IMR-90 (cell line): ENCODE results near the gene ZNF467. TPM values are rescaled to one million over a fixed set of nuclear protein-coding genes. Genes with fewer than 3 reads are reported as not detected.

Experiments
- ATAC-seq: fragments of 200-7000 bp; cut with Tn5 transposase; 2 replicates; pipeline ENCODE4 v1.9.1; 2020; ENCODE audit warnings: low read depth, mild to moderate bottlenecking, moderate library complexity
- BruUV-seq: library from RNA; stranded (reverse); fragments of 400-500 nt; replicated peaks from 2 replicates; lab custom pipeline; 2021; lab: Mats Ljungman, UMichigan
- CTCF ChIA-PET: fragments of 300-600 bp; formaldehyde crosslinking; extraction: SDS; loops from one replicate; lab custom pipeline; 2021; ENCODE audit warnings: antibody characterized with exemption; lab: Yijun Ruan, JAX
- POLR2A ChIA-PET: fragments of 300-600 bp; sonication (Branson Sonifier 250); formaldehyde crosslinking; loops from one replicate; lab custom pipeline; 2022; ENCODE audit warnings: antibody characterized with exemption; ENCODE audit not compliant: unreplicated experiment; lab: Charles Lee
- DNase-seq: peaks from one replicate; pipeline ENCODE4 v3.0.0; 2013
- H2AFZ ChIP-seq: replicated peaks from 2 replicates; pipeline ENCODE3; 2013; ENCODE audit warnings: low read length, mild to moderate bottlenecking; ENCODE audit not compliant: poor library complexity
- H2AK5ac ChIP-seq: 2 replicates; pipeline ENCODE4 v1.6.1; 2013; ENCODE audit warnings: low read depth, low read length, inconsistent platforms
- H2AK9ac ChIP-seq: replicated peaks from 2 replicates; pipeline ENCODE3; 2013; ENCODE audit warnings: mild to moderate bottlenecking, low read depth, low read length, moderate library complexity; ENCODE audit not compliant: poor library complexity
- H2BK120ac ChIP-seq: 2 replicates; pipeline ENCODE4 v1.6.1; 2013; ENCODE audit warnings: low read depth, low read length, inconsistent platforms
- H2BK15ac ChIP-seq: 3 replicates; pipeline ENCODE4 v1.6.1; 2013; ENCODE audit warnings: low read depth, low read length, inconsistent platforms
- H2BK20ac ChIP-seq: 2 replicates; pipeline ENCODE4 v1.6.1; 2013; ENCODE audit warnings: low read depth, mild to moderate bottlenecking, inconsistent platforms, low read length, moderate library complexity
- H2BK5ac ChIP-seq: 2 replicates; pipeline ENCODE4 v1.6.1; 2013; ENCODE audit warnings: mild to moderate bottlenecking, low read depth, low read length, inconsistent platforms; ENCODE audit not compliant: poor library complexity, severe bottlenecking
- H3K14ac ChIP-seq: replicated peaks from 2 replicates; pipeline ENCODE4 v1.6.1; 2013; ENCODE audit warnings: low read depth, low read length, inconsistent platforms
- H3K18ac ChIP-seq: 2 replicates; pipeline ENCODE4 v1.6.1; 2013; ENCODE audit warnings: low read depth, low read length, control low read depth
- H3K23ac ChIP-seq: 2 replicates; pipeline ENCODE4 v1.6.1; 2013; ENCODE audit warnings: low read depth, low read length, inconsistent platforms
- H3K27ac ChIP-seq: 2 replicates; pipeline ENCODE4 v1.5.1; 2013; ENCODE audit warnings: mild to moderate bottlenecking, control low read depth, low read length; ENCODE audit not compliant: insufficient read depth
- H3K27me3 ChIP-seq: 2 replicates; pipeline ENCODE4 v1.6.1; 2013; ENCODE audit warnings: low read length; ENCODE audit not compliant: control insufficient read depth, insufficient read depth
- H3K36me3 ChIP-seq: 2 replicates; pipeline ENCODE4 v1.6.1; 2013; ENCODE audit warnings: low read length, mixed read lengths; ENCODE audit not compliant: control insufficient read depth, insufficient read depth
- H3K4ac ChIP-seq: 2 replicates; pipeline ENCODE4 v1.6.1; 2013; ENCODE audit warnings: low read depth, low read length, inconsistent platforms
- H3K4me1 ChIP-seq: 2 replicates; pipeline ENCODE4 v1.6.1; 2013; ENCODE audit warnings: low read length, mixed read lengths; ENCODE audit not compliant: control insufficient read depth, insufficient read depth
- H3K4me2 ChIP-seq: 2 replicates; pipeline ENCODE4 v1.6.1; 2013; ENCODE audit warnings: low read depth, mild to moderate bottlenecking, control low read depth, low read length, moderate library complexity
- H3K4me3 ChIP-seq: 2 replicates; pipeline ENCODE4 v1.5.1; 2013; ENCODE audit warnings: low read depth, mild to moderate bottlenecking, control low read depth, low read length, moderate library complexity; ENCODE audit not compliant: insufficient read depth
- H3K56ac ChIP-seq: 2 replicates; pipeline ENCODE4 v1.6.1; 2013; ENCODE audit warnings: low read length, inconsistent platforms; ENCODE audit not compliant: insufficient read depth; ENCODE audit errors: extremely low read depth
- H3K79me1 ChIP-seq, 2 experiments: 2 replicates each; pipeline ENCODE4 v1.6.1; 2013; ENCODE audit warnings: low read length in 2 of 2, inconsistent platforms in 1 of 2, low read depth in 1 of 2
- H3K9ac ChIP-seq: 2 replicates; pipeline ENCODE4 v1.6.1; 2013; ENCODE audit warnings: low read depth, low read length, control low read depth
- H3K9me1 ChIP-seq: 2 replicates; pipeline ENCODE4 v1.6.1; 2013; ENCODE audit warnings: low read length, inconsistent platforms; ENCODE audit not compliant: insufficient read depth
- H3K9me3 ChIP-seq: 2 replicates; pipeline ENCODE4 v1.6.1; 2013; ENCODE audit warnings: low read length; ENCODE audit not compliant: control insufficient read depth, insufficient read depth
- H4K20me1 ChIP-seq: 2 replicates; pipeline ENCODE4 v1.6.1; 2013; ENCODE audit warnings: low read length, inconsistent platforms; ENCODE audit not compliant: insufficient read depth
- H4K5ac ChIP-seq: 2 replicates; pipeline ENCODE4 v1.6.1; 2013; ENCODE audit warnings: mild to moderate bottlenecking, low read depth, low read length, control low read depth
- H4K8ac ChIP-seq, 2 experiments: 2 replicates each; pipeline ENCODE4 v1.6.1; 2013; ENCODE audit warnings: low read depth in 2 of 2, low read length in 2 of 2, control low read depth in 1 of 2, inconsistent platforms in 1 of 2
- H4K91ac ChIP-seq: 2 replicates; pipeline ENCODE4 v1.6.1; 2013; ENCODE audit warnings: low read depth, low read length, inconsistent platforms; ENCODE audit not compliant: insufficient read depth
- RCOR1 ChIP-seq: IDR thresholded peaks from 2 replicates; pipeline ENCODE4 v1.6.1; 2012; ENCODE audit warnings: mild to moderate bottlenecking, low read length, improper control_type of control experiment; ENCODE audit not compliant: insufficient replicate concordance
- WGBS, 2 experiments: methylation state at CpG; one replicate each; pipeline versions ENCODE4 v1.1.5 to v1.1.7; 2013; ENCODE audit warnings: missing lambda C conversion rate in 2 of 2; ENCODE audit not compliant: insufficient read length in 1 of 2; ENCODE audit errors: extremely low coverage in 2 of 2; 5-methylcytosine and 5-hydroxymethylcytosine counted together
- dilution Hi-C: fragments of 300-500 bp; cut with HindIII; formaldehyde crosslinking; loops from one replicate; pipeline ENCODE4 v1.14.3; 2018; ENCODE audit warnings: low sequenced_read_pairs; ENCODE audit not compliant: unreplicated experiment
- in situ Hi-C: fragments of 300-500 bp; cut with MboI; formaldehyde crosslinking; loops from 3 replicates; pipeline ENCODE4 v1.14.3; 2019; ENCODE audit warnings: low sequenced_read_pairs, inconsistent platforms, mixed read lengths
- intact Hi-C: fragments of 100-400 bp; cut with micrococcal nuclease; formaldehyde crosslinking; loops from 2 replicates; pipeline ENCODE4 v1.10.0; 2022
- polyA plus RNA-seq, 3 experiments: library from polyadenylated mRNA; depleted of rRNA; stranded (reverse); fragments of >200 nt; gene quantifications; 2 replicates each; pipeline ENCODE4 v1.2.3, GENCODE V29; 2012; ENCODE audit warnings: low replicate concordance in 1 of 3
- total RNA-seq: library from RNA; depleted of rRNA; stranded (reverse); fragments of >200 nt; gene quantifications from 2 replicates; pipeline ENCODE4 v1.2.3, GENCODE V29; 2012

ZNF467 gene
- total and polyA plus RNA-seq, 2 of the 4 experiments (the other 2 are of a cell fraction) = 0.67 TPM; not detected in 1

GRCh38 chr7:149808311-149808710 lies 34.9 kb upstream of the ZNF467 start:
- H3K9me3 ChIP-seq = no peaks in the 10 kb centered on the region
- WGBS, 2 experiments = 85% methylated on average over 4 of the region's 10 CpGs; no CpG with 5 or more reads in 1 of the 2 experiments
- no peak overlapping the region for H3K4me3 ChIP-seq
- in situ Hi-C loops = no loop called here
- no peaks in the 10 kb centered on the region for H3K4me1 ChIP-seq
- no peak overlapping the region for H2BK15ac ChIP-seq
- H2BK20ac ChIP-seq = no peak overlapping the region
- no peaks in the 10 kb centered on the region for H3K79me1 ChIP-seq
- H2BK5ac ChIP-seq = no peak overlapping the region
- no peak overlapping the region for H2AK5ac ChIP-seq
- dilution Hi-C loops = no loop called here
- no peak overlapping the region for H4K91ac ChIP-seq
- no peak overlapping the region for H3K9ac ChIP-seq
- H4K8ac ChIP-seq = no peak overlapping the region
- no peak overlapping the region for H4K5ac ChIP-seq
- DNase-seq (no peak), ATAC-seq (no peak)
- CTCF ChIA-PET = no interaction called here
- BruUV-seq = no TSS peak
- H3K14ac ChIP-seq = no peak overlapping the region
- no peak for TF ChIP-seq RCOR1
- H3K36me3 ChIP-seq = no peaks in the 10 kb centered on the region
- H3K27me3 ChIP-seq = peaks cover 19% of the 10 kb centered on the region
- intact Hi-C loops = no loop called here
- no peak overlapping the region for H3K18ac ChIP-seq
- no peak overlapping the region for H2AK9ac ChIP-seq
- no peaks in the 10 kb centered on the region for H3K9me1 ChIP-seq
- no peaks in the 10 kb centered on the region for H4K20me1 ChIP-seq
- no peak overlapping the region for H3K27ac ChIP-seq
- H2BK120ac ChIP-seq = no peak overlapping the region
- no peak overlapping the region for H3K4me2 ChIP-seq
- no peak overlapping the region for H3K56ac ChIP-seq
- H2AFZ ChIP-seq = no peak overlapping the region
- H3K23ac ChIP-seq = no peak overlapping the region
- H3K4ac ChIP-seq = no peak overlapping the region
- POLR2A ChIA-PET = no interaction called here
